Spleen (tissue), 7 donors: Measurements from ENCODE around the gene CSNK1A1.

Experiments
- POLR2A ChIP-seq, 3 donors: fragments of 450-650 bp; IDR thresholded peaks; one replicate each; pipeline ENCODE4 v1.5.1; 2017; ENCODE audit warnings: antibody characterized with exemption in 3 of 3, mild to moderate bottlenecking in 1 of 3
- POLR2AphosphoS5 ChIP-seq, 3 donors: sonication (generic); formaldehyde crosslinking; IDR thresholded peaks; one replicate each; pipeline ENCODE4 v1.5.1; 2017; ENCODE audit warnings: antibody characterized with exemption in 3 of 3
- TF ChIP-seq, protein P1 (sequence below), 11 experiments: fragments of 200-600 bp in 7 of 11; fragments of 450-650 bp in 4 of 11; sonication (generic) in 4 of 11; IDR thresholded peaks in 8 of 11; conservative IDR thresholded peaks in 3 of 11; 1 replicate in 7 of 11; 2 replicates in 4 of 11; pipeline versions ENCODE4 v1.4.0 to v1.8.0; 2016 to 2021; ENCODE audit warnings: antibody characterized with exemption in 11 of 11, inconsistent platforms in 4 of 11, mild to moderate bottlenecking in 1 of 11
- donor health status: DM: no; HTN: no; CAD: no; lungs with moderate emphysema.
- donor health status: DM: no; HTN: no; CAD: no.
- donor health status: DM: no; HTN: no; CAD: no.

DNA sequence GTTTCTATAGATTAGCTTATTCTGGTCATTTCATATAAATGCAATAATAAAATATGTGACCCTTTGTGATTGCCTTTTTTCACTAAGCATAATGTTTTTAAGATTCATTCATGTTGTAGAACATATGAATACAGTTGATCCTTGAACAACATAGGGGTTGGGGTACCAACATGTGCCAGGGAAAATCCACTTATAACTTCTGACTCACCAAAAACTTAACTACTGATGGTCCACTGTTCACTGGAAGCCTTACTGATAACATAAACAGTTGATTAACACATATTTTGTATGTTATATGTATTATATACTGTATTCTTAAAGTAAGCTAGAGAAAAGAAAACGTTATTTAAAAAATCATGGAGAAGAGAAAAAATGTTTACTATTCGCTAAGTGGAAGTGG lies 42.1 kb upstream of the CSNK1A1 start:
- TF ChIP-seq, protein P1, sequence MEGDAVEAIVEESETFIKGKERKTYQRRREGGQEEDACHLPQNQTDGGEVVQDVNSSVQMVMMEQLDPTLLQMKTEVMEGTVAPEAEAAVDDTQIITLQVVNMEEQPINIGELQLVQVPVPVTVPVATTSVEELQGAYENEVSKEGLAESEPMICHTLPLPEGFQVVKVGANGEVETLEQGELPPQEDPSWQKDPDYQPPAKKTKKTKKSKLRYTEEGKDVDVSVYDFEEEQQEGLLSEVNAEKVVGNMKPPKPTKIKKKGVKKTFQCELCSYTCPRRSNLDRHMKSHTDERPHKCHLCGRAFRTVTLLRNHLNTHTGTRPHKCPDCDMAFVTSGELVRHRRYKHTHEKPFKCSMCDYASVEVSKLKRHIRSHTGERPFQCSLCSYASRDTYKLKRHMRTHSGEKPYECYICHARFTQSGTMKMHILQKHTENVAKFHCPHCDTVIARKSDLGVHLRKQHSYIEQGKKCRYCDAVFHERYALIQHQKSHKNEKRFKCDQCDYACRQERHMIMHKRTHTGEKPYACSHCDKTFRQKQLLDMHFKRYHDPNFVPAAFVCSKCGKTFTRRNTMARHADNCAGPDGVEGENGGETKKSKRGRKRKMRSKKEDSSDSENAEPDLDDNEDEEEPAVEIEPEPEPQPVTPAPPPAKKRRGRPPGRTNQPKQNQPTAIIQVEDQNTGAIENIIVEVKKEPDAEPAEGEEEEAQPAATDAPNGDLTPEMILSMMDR (IDR thresholded peaks at IDR 0.05 in 8 of 11, conservative IDR thresholded peaks at IDR 0.05 in 3 of 11): no peak
- TF ChIP-seq POLR2A (IDR thresholded peaks at IDR 0.05) (no peak), POLR2AphosphoS5 (IDR thresholded peaks at IDR 0.05) (no peak)
